Measurements from ENCODE around the gene ACSS3.

ACSS3 gene

GRCh38 chr12:81167694-81168093 is 89.8 kb downstream of the ACSS3 start:
- TF ChIP-seq SIN3A (IDR thresholded peaks at IDR 0.05; ENCODE audit: borderline replicate concordance, insufficient read depth, low read length) (no peak), FOXP2 (optimal IDR thresholded peaks at IDR 0.05; ENCODE audit: borderline replicate concordance, extremely low read depth, extremely low read length, insufficient read depth) (no peak), POLR2AphosphoS5 (IDR thresholded peaks at IDR 0.05; ENCODE audit: low read depth, low read length) (no peak), TAF1 (IDR thresholded peaks at IDR 0.05; ENCODE audit: borderline replicate concordance, insufficient read depth, low read length) (no peak)
- TF ChIP-seq, protein P1, sequence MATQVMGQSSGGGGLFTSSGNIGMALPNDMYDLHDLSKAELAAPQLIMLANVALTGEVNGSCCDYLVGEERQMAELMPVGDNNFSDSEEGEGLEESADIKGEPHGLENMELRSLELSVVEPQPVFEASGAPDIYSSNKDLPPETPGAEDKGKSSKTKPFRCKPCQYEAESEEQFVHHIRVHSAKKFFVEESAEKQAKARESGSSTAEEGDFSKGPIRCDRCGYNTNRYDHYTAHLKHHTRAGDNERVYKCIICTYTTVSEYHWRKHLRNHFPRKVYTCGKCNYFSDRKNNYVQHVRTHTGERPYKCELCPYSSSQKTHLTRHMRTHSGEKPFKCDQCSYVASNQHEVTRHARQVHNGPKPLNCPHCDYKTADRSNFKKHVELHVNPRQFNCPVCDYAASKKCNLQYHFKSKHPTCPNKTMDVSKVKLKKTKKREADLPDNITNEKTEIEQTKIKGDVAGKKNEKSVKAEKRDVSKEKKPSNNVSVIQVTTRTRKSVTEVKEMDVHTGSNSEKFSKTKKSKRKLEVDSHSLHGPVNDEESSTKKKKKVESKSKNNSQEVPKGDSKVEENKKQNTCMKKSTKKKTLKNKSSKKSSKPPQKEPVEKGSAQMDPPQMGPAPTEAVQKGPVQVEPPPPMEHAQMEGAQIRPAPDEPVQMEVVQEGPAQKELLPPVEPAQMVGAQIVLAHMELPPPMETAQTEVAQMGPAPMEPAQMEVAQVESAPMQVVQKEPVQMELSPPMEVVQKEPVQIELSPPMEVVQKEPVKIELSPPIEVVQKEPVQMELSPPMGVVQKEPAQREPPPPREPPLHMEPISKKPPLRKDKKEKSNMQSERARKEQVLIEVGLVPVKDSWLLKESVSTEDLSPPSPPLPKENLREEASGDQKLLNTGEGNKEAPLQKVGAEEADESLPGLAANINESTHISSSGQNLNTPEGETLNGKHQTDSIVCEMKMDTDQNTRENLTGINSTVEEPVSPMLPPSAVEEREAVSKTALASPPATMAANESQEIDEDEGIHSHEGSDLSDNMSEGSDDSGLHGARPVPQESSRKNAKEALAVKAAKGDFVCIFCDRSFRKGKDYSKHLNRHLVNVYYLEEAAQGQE (IDR thresholded peaks at IDR 0.05; ENCODE audit: insufficient read depth in 1 of 2, low read depth in 2 of 2, low read length in 2 of 2) = no peak

DNA sequence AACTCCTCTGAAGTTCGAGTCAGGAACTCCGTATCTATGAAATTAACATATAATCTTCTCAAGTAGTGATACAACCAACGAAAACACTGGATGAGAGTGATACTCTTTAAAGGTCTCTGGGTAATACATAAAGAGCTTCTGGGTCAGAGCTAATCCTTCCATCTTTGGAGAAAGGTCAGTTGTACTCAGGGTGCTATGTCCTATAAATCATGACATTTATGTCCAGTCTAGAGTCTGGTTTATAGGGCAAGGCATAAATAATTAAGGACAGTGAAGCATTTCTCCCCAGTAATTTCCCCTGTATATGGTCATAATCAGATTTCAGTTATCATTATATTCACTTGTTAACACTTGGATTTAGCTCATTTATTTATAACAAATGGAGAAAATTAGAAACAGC is 90.6 kb downstream of the ACSS3 start:
- TF ChIP-seq, protein P1 (IDR thresholded peaks at IDR 0.05; ENCODE audit: insufficient read depth in 1 of 2, low read depth in 2 of 2, low read length in 2 of 2) = no peak
- TF ChIP-seq TAF1 (IDR thresholded peaks at IDR 0.05; ENCODE audit: borderline replicate concordance, insufficient read depth, low read length) = no peak
- TF ChIP-seq SIN3A (IDR thresholded peaks at IDR 0.05; ENCODE audit: borderline replicate concordance, insufficient read depth, low read length) = no peak
- TF ChIP-seq FOXP2 (optimal IDR thresholded peaks at IDR 0.05; ENCODE audit: borderline replicate concordance, extremely low read depth, extremely low read length, insufficient read depth) = no peak
- no peak for TF ChIP-seq POLR2AphosphoS5 (IDR thresholded peaks at IDR 0.05; ENCODE audit: low read depth, low read length)

DNA sequence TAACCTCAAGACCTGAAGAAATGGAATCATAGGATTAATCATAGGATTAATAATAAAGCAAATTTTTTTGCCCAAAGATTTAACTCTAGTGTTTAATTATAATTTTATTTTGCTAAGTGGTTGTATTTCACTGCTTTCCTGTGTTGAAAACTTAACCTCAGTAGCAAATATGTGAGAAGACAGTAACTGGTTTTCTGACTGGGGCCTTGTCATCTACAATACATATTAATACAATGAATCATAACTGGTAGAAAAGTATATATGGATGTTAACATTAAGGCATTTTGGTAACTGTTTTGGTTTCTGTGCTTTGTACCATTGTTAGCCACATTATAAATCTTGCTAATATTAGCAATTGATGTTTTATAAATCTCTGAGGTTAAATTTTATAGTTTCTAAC is 92.2 kb downstream of the ACSS3 start:
- TF ChIP-seq SIN3A (IDR thresholded peaks at IDR 0.05; ENCODE audit: borderline replicate concordance, insufficient read depth, low read length) (no peak), TAF1 (IDR thresholded peaks at IDR 0.05; ENCODE audit: borderline replicate concordance, insufficient read depth, low read length) (no peak), POLR2AphosphoS5 (IDR thresholded peaks at IDR 0.05; ENCODE audit: low read depth, low read length) (no peak), FOXP2 (optimal IDR thresholded peaks at IDR 0.05; ENCODE audit: borderline replicate concordance, extremely low read depth, extremely low read length, insufficient read depth) (no peak)
- TF ChIP-seq, protein P1 (IDR thresholded peaks at IDR 0.05; ENCODE audit: insufficient read depth in 1 of 2, low read depth in 2 of 2, low read length in 2 of 2) = no peak

DNA sequence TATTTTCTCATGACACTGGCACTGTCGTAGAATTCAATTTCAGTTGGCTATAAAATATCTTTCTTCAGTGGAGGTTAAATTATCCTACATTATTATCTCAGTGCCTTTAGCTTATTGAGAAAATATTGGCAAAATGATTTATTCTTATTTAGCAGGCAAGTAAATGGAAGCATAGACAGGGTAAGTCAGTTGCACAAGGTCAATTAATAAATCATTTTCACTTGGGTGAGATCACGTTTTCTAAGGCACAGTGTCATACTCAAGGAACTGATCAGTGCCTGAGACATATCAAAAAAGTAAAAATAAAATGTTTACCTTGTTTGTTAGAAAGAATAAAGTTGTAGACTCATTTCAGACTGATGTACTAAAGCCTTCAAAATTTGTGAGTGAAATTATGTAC is 95.0 kb downstream of the ACSS3 start:
- TF ChIP-seq FOXP2 (optimal IDR thresholded peaks at IDR 0.05; ENCODE audit: borderline replicate concordance, extremely low read depth, extremely low read length, insufficient read depth) (no peak), POLR2AphosphoS5 (IDR thresholded peaks at IDR 0.05; ENCODE audit: low read depth, low read length) (no peak), TAF1 (IDR thresholded peaks at IDR 0.05; ENCODE audit: borderline replicate concordance, insufficient read depth, low read length) (no peak), SIN3A (IDR thresholded peaks at IDR 0.05; ENCODE audit: borderline replicate concordance, insufficient read depth, low read length) (no peak)
- TF ChIP-seq, protein P1 (IDR thresholded peaks at IDR 0.05; ENCODE audit: insufficient read depth in 1 of 2, low read depth in 2 of 2, low read length in 2 of 2) = no peak

- no peak for TF ChIP-seq TAF1 (IDR thresholded peaks at IDR 0.05; ENCODE audit: borderline replicate concordance, insufficient read depth, low read length)
- TF ChIP-seq, protein P1 (IDR thresholded peaks at IDR 0.05; ENCODE audit: insufficient read depth in 1 of 2, low read depth in 2 of 2, low read length in 2 of 2) = no peak
- TF ChIP-seq FOXP2 (optimal IDR thresholded peaks at IDR 0.05; ENCODE audit: borderline replicate concordance, extremely low read depth, extremely low read length, insufficient read depth) = no peak
- no peak for TF ChIP-seq POLR2AphosphoS5 (IDR thresholded peaks at IDR 0.05; ENCODE audit: low read depth, low read length)
- no peak for TF ChIP-seq SIN3A (IDR thresholded peaks at IDR 0.05; ENCODE audit: borderline replicate concordance, insufficient read depth, low read length)
These were observed 96.8 kb downstream of the ACSS3 start for GRCh38 chr12:81174664-81175063.

All from PFSK-1 (cell line).